ENCODE data around the gene HPSE2.

- TF ChIP-seq CTCF (IDR thresholded peaks at IDR 0.05): no peak
- no peak for TF ChIP-seq POLR2A (IDR thresholded peaks at IDR 0.05)
Measured at GRCh38 chr10:98446151-98446660, 789.4 kb downstream of the HPSE2 start.
